ENCODE data around the gene SLC9A6. TPM values are rescaled to one million over a fixed set of nuclear protein-coding genes. Genes with fewer than 3 reads are reported as not detected.
A peak's percentile ranks its signal among the peaks of the same experiment; 100 is the strongest.

Gene SLC9A6
- total RNA-seq, 1 donor from 2014 or later, result 18.0 TPM

- H3K27ac Mint-ChIP-seq (ENCODE audit: unreplicated experiment), result no peak overlapping the region
- DNase-seq (ENCODE audit: extremely low spot score, unreplicated experiment), result no peak
- peaks cover 8% of the 10 kb centered on the region for H3K36me3 Mint-ChIP-seq (ENCODE audit: unreplicated experiment)
- H3K4me1 Mint-ChIP-seq (ENCODE audit: unreplicated experiment), result no peaks in the 10 kb centered on the region
- TF ChIP-seq CTCF (IDR thresholded peaks at IDR 0.05), result no peak
- no peaks in the 10 kb centered on the region for H3K9me3 Mint-ChIP-seq (ENCODE audit: unreplicated experiment)
- H3K27me3 Mint-ChIP-seq (ENCODE audit: unreplicated experiment), result no peaks in the 10 kb centered on the region
- H3K4me3 Mint-ChIP-seq (ENCODE audit: unreplicated experiment), result no peak overlapping the region
Observed at GRCh38 chrX:136021903-136022302, 36.7 kb downstream of the SLC9A6 start.

- peaks cover 15% of the 10 kb centered on the region for H3K4me1 Mint-ChIP-seq (ENCODE audit: unreplicated experiment)
- no peaks in the 10 kb centered on the region for H3K27me3 Mint-ChIP-seq (ENCODE audit: unreplicated experiment)
Observed at GRCh38 chrX:136025091-136025490, 39.9 kb downstream of the SLC9A6 start.

GRCh38 chrX:136028383-136028984 is 43.2 kb downstream of the SLC9A6 start:
- Mint-ChIP-seq H3K27ac (ENCODE audit: unreplicated experiment) (peak overlapping the region; percentile 94), H3K4me3 (ENCODE audit: unreplicated experiment) (no peak overlapping the region), H3K36me3 (ENCODE audit: unreplicated experiment) (no peaks in the 10 kb centered on the region), H3K4me1 (ENCODE audit: unreplicated experiment) (peaks cover 42% of the 10 kb centered on the region), H3K9me3 (ENCODE audit: unreplicated experiment) (no peaks in the 10 kb centered on the region), H3K27me3 (ENCODE audit: unreplicated experiment) (no peaks in the 10 kb centered on the region)
- no peak for DNase-seq (ENCODE audit: extremely low spot score, unreplicated experiment)
- TF ChIP-seq CTCF (IDR thresholded peaks at IDR 0.05), result peak; percentile 69

More at GRCh38 chrX:136025091-136025490, 39.9 kb downstream of the SLC9A6 start:
- Mint-ChIP-seq H3K36me3 (ENCODE audit: unreplicated experiment) (peaks cover 4% of the 10 kb centered on the region), H3K9me3 (ENCODE audit: unreplicated experiment) (no peaks in the 10 kb centered on the region), H3K27ac (ENCODE audit: unreplicated experiment) (no peak overlapping the region), H3K4me3 (ENCODE audit: unreplicated experiment) (no peak overlapping the region)
- TF ChIP-seq CTCF (IDR thresholded peaks at IDR 0.05), result no peak
- DNase-seq (ENCODE audit: extremely low spot score, unreplicated experiment), result no peak

GRCh38 chrX:136029766-136030165 is 44.5 kb downstream of the SLC9A6 start:
- no peak for TF ChIP-seq CTCF (IDR thresholded peaks at IDR 0.05)
- Mint-ChIP-seq H3K27me3 (ENCODE audit: unreplicated experiment) (no peaks in the 10 kb centered on the region), H3K36me3 (ENCODE audit: unreplicated experiment) (peaks cover 3% of the 10 kb centered on the region), H3K4me1 (ENCODE audit: unreplicated experiment) (peaks cover 48% of the 10 kb centered on the region), H3K4me3 (ENCODE audit: unreplicated experiment) (peak overlapping the region; percentile 12), H3K9me3 (ENCODE audit: unreplicated experiment) (no peaks in the 10 kb centered on the region), H3K27ac (ENCODE audit: unreplicated experiment) (peak overlapping the region; percentile 94)
- no peak for DNase-seq (ENCODE audit: extremely low spot score, unreplicated experiment)

- peaks cover 3% of the 10 kb centered on the region for H3K36me3 Mint-ChIP-seq (ENCODE audit: unreplicated experiment)
- no peaks in the 10 kb centered on the region for H3K27me3 Mint-ChIP-seq (ENCODE audit: unreplicated experiment)
- no peak for DNase-seq (ENCODE audit: extremely low spot score, unreplicated experiment)
- no peak for TF ChIP-seq CTCF (IDR thresholded peaks at IDR 0.05)
- H3K4me1 Mint-ChIP-seq (ENCODE audit: unreplicated experiment), result peaks cover 48% of the 10 kb centered on the region
- H3K27ac Mint-ChIP-seq (ENCODE audit: unreplicated experiment), result peak overlapping the region; percentile 94
- peak overlapping the region; percentile 12 for H3K4me3 Mint-ChIP-seq (ENCODE audit: unreplicated experiment)
- H3K9me3 Mint-ChIP-seq (ENCODE audit: unreplicated experiment), result no peaks in the 10 kb centered on the region
Observed at GRCh38 chrX:136030303-136031191, 45.3 kb downstream of the SLC9A6 start.
